ENCODE results near the gene TAT. TPM values are rescaled to one million over a fixed set of nuclear protein-coding genes. Genes with fewer than 3 reads are reported as not detected.
"Not testable (repeated sequence)": the region's sequence is repeated elsewhere in the genome, so short reads cannot be mapped to it uniquely, and the experiment has no call there.

The TAT gene
- total RNA-seq, 3 donors from 2014 or later = 0.51 to 1.9 (median 0.72) TPM

DNA sequence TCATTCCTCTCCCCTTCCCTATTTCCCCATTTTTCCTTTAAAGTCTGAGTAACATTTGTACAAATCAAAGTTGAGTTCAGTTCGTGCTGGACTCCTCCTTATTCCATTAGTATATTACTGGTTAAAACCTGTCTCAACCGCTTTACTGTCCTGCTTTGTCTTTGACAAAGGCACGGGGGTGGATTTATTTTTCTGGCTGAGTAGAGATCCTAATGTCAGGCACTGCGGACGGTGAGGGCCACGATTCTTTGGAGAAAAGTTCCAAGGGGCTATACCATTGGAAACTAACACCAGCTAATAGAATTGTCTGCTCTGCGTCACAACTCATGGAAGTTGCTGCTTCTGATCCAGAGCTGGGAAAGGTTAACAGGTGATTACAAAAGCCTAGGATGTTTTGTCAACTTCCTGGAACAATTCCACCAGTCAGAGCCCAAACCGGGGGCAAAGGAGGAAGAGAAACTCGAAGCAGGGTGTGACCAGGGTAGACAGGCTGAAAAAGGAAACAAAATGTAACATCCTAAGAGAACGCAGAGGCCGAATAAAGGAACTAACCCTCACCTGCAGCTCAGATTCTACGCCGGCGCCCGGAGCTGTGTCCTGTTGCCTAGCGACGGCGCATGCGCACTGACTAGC is 12.4 kb downstream of the TAT start:
- Histone ChIP-seq H3K4me3 (peak overlapping the region; percentile 40), H3K4me1 (ENCODE audit: low read depth) (peaks cover 13% of the 10 kb centered on the region), H3K9me3 (peaks cover 7% of the 10 kb centered on the region), H3K36me3 (ENCODE audit: low read depth) (no peaks in the 10 kb centered on the region)
- intact Hi-C loops (cut with DNase I, micrococcal nuclease) = no loop called here
- DNase-seq = peak in 1 of 3 donors; percentile 94
- TF ChIP-seq, protein P1, sequence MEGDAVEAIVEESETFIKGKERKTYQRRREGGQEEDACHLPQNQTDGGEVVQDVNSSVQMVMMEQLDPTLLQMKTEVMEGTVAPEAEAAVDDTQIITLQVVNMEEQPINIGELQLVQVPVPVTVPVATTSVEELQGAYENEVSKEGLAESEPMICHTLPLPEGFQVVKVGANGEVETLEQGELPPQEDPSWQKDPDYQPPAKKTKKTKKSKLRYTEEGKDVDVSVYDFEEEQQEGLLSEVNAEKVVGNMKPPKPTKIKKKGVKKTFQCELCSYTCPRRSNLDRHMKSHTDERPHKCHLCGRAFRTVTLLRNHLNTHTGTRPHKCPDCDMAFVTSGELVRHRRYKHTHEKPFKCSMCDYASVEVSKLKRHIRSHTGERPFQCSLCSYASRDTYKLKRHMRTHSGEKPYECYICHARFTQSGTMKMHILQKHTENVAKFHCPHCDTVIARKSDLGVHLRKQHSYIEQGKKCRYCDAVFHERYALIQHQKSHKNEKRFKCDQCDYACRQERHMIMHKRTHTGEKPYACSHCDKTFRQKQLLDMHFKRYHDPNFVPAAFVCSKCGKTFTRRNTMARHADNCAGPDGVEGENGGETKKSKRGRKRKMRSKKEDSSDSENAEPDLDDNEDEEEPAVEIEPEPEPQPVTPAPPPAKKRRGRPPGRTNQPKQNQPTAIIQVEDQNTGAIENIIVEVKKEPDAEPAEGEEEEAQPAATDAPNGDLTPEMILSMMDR (IDR thresholded peaks at IDR 0.05) = no peak
- ATAC-seq = no peak

DNA sequence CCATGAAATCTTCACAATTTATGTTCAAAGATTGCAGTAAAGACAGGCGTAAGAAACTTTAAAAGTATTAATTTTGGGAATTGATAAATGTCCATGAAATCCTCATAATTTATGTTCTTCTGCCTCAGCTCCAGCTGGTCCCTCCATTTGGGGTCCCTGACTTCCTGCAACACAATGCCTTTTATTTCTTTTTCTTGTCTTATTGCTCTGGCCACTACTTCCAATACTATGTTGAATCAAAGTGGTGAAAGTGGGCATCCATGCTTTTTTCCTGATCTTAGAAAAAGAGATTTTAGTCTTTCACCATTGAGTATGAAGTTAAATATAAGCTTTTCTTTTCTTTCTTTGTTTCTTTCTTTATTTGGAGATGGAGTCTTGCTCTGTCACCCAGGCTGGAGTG is 14.3 kb downstream of the TAT start:
- Histone ChIP-seq H3K4me1 (ENCODE audit: low read depth) (peaks cover 13% of the 10 kb centered on the region), H3K9me3 (peaks cover 7% of the 10 kb centered on the region), H3K36me3 (ENCODE audit: low read depth) (no peaks in the 10 kb centered on the region), H3K4me3 (no peak overlapping the region)
- DNase-seq (no peak), ATAC-seq (no peak)
- TF ChIP-seq, protein P1 (IDR thresholded peaks at IDR 0.05) = no peak
- intact Hi-C loops (cut with DNase I, micrococcal nuclease) = no loop called here

DNA sequence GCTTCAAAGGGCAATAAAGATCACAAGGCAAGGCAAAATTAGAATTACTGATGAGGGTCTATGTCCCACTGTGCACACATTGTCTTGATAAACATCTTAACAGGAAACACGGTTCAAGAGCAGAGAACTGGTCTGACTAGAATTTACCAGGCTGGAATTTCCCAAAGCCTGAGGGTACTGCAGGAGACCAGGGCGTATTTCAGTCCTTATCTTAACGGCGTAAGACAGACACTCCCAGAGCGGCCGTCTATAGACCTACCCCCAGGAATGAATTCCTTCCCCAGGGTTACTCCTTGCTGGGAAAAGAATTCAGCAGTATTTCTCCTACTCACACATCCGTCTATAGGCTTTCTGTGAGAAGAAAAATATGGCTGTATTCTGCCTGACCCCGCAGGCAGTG is 15.0 kb downstream of the TAT start:
- ATAC-seq; H3K4me3 ChIP-seq; intact Hi-C loops (cut with DNase I, micrococcal nuclease); H3K9me3 ChIP-seq; H3K36me3 ChIP-seq (ENCODE audit: low read depth); DNase-seq: not testable (repeated sequence)
- peaks cover 12% of the 10 kb centered on the region for H3K4me1 ChIP-seq (ENCODE audit: low read depth)

DNA sequence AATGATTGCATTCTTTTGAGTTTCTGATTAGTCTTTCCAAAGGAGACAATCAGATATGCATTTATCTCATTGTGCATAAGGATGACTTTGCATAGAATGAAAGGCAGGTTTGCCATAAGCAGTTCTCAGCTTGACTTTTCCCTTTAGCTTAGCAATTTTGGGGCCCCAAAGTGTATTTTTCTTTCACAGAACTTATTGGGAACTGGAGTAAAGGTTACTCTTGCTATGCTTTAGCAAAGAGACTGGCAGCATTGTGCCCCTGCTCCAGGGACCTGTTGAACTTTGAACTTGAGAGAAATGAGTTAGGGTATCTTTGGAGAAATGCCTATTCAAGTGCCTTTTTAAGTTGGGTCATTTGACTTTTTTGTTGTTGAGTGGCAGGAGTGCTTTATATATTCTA is 17.0 kb downstream of the TAT start:
- intact Hi-C loops (cut with DNase I, micrococcal nuclease) = no loop called here

DNA sequence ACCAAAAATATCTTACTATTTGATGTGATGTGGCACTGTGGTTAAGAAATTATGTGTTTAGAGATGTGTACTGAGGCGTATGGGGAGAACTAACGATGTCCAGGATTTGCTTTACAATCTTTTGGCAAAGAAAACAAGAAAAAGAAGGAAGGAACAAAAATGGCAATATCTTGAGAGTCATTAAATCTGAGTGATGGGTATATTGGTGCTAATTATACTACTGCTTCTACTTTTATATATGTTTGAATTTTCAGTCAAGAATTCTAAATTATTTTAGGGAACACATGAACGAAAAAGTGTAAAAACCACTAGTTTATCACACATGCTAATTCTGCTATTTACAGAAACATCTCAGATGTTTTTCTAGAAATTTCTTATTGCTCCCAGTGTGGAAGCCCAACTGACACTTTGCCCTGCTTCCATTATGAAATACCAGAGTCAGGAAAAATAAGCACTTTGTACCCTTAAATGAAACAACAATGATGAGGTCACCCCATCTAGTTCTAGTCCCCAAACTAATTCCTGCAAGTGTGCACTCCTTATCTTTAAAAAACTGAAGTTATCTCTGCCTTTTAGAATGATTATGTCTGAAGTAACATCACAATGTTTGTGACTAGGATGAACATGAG is 18.8 kb downstream of the TAT start:
- ATAC-seq = no peak
- intact Hi-C loops (cut with DNase I, micrococcal nuclease) = no loop called here

More for the DNA sequence above, 17.0 kb downstream of the TAT start:
- Histone ChIP-seq H3K4me1 (ENCODE audit: low read depth) (peaks cover 2% of the 10 kb centered on the region), H3K9me3 (peaks cover 7% of the 10 kb centered on the region), H3K36me3 (ENCODE audit: low read depth) (no peaks in the 10 kb centered on the region), H3K4me3 (no peak overlapping the region)
- DNase-seq (no peak), ATAC-seq (no peak)
- TF ChIP-seq, protein P1 (IDR thresholded peaks at IDR 0.05) = no peak

DNA sequence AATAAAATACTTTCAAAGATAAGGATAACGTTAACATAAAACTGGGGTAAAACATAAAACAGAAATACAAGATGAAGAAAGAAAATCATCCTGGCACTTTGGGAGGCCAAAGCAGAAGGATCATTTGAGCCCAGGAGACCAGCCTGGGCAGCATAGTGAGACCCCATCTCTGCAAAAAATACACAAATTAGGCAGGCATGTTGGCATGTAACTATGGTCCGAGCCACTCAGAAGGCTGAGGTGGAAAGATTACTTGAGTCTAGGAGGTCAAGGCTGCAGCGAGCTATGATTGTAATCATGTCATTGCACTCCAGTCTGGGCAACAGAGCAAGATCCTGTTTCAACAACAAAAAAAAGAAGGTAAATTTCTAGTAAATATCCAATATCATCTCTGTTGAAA is 19.6 kb downstream of the TAT start:
- H3K4me3 ChIP-seq = no peak overlapping the region
- DNase-seq (no peak), ATAC-seq (no peak)
- H3K36me3 ChIP-seq (ENCODE audit: low read depth) = no peaks in the 10 kb centered on the region
- intact Hi-C loops (cut with DNase I, micrococcal nuclease) = no loop called here
- H3K9me3 ChIP-seq = peaks cover 4% of the 10 kb centered on the region
- TF ChIP-seq, protein P1 (IDR thresholded peaks at IDR 0.05) = no peak
- no peaks in the 10 kb centered on the region for H3K4me1 ChIP-seq (ENCODE audit: low read depth)

More for the DNA sequence above, 18.8 kb downstream of the TAT start:
- H3K36me3 ChIP-seq (ENCODE audit: low read depth) = no peaks in the 10 kb centered on the region
- TF ChIP-seq, protein P1 (IDR thresholded peaks at IDR 0.05) = no peak
- no peak for DNase-seq
- peaks cover 7% of the 10 kb centered on the region for H3K9me3 ChIP-seq
- H3K4me1 ChIP-seq (ENCODE audit: low read depth) = no peaks in the 10 kb centered on the region
- H3K4me3 ChIP-seq = no peak overlapping the region

Data from mucosa of descending colon (tissue), 3 donors.